ENCODE results near the gene UXS1. TPM values are rescaled to one million over a fixed set of nuclear protein-coding genes. Genes with fewer than 3 reads are reported as not detected.
"Not testable (repeated sequence)": the region's sequence is repeated elsewhere in the genome, so short reads cannot be mapped to it uniquely, and the experiment has no call there.

UXS1 gene
- total RNA-seq, 1 donor from 2014 or later = 49.2 TPM

DNA sequence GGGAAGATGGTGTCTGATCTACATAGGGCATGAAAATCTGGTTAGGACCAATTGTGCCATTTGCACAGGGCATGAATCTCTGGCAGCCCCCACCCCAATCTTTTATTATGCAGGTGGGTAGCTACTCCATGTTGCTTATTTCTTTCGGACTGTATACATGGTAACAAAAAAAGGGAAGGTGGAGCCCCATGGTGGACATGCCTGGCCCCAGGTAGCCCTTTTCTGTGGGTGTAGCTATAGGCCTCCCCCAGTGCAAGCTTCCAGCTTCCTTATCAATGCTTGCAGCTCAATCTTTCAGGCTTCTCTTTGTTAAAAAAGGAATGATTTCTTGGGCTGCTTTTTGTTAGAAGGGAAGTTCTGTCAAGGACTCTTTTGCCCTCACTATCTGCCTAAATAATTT is 14.3 kb upstream of the UXS1 start:
- H3K4me1 Mint-ChIP-seq (ENCODE audit: low read depth, unreplicated experiment) = no peaks in the 10 kb centered on the region
- Histone ChIP-seq H3K36me3 (ENCODE audit: insufficient read depth, low read length) (no peaks in the 10 kb centered on the region), H3K4me1 (ENCODE audit: insufficient read depth, low read length) (no peaks in the 10 kb centered on the region), H3K27me3 (ENCODE audit: insufficient read depth, low read length) (peaks cover 5% of the 10 kb centered on the region), H4K20me1 (ENCODE audit: insufficient read depth, low read length) (no peaks in the 10 kb centered on the region), H3K9me3 (ENCODE audit: insufficient read depth, low read depth, low read length) (peaks cover 5% of the 10 kb centered on the region), H3K9ac (ENCODE audit: low read length) (no peak overlapping the region), H2AFZ (ENCODE audit: low read depth, low read length) (no peak overlapping the region), H3K79me2 (ENCODE audit: insufficient read depth, low read length) (no peaks in the 10 kb centered on the region), H3K4me3 (ENCODE audit: insufficient read depth, low read depth, low read length) (no peak overlapping the region), H3K27ac (ENCODE audit: low read depth, low read length) (no peak overlapping the region), H3K4me2 (ENCODE audit: low read length) (no peak overlapping the region)
- TF ChIP-seq CTCF (IDR thresholded peaks at IDR 0.05; ENCODE audit: insufficient read depth, low read depth, low read length) (no peak), EZH2 (IDR thresholded peaks at IDR 0.05; ENCODE audit: insufficient read depth, low read length) (no peak)
- H3K27me3 Mint-ChIP-seq (ENCODE audit: low read depth, unreplicated experiment) = peaks cover 12% of the 10 kb centered on the region
- H3K9me3 Mint-ChIP-seq (ENCODE audit: unreplicated experiment) = peaks cover 18% of the 10 kb centered on the region
- H3K36me3 Mint-ChIP-seq (ENCODE audit: low read depth, unreplicated experiment) = no peaks in the 10 kb centered on the region
- FAIRE-seq (no peak), DNase-seq (ENCODE audit: low read depth) (no peak)
- no peak overlapping the region for H3K27ac Mint-ChIP-seq (ENCODE audit: unreplicated experiment)
- no peak overlapping the region for H3K4me3 Mint-ChIP-seq (ENCODE audit: unreplicated experiment)

GRCh38 chr2:106207246-106207645 is 13.1 kb upstream of the UXS1 start:
- H3K27ac ChIP-seq (ENCODE audit: low read depth, low read length) = no peak overlapping the region
- H3K27me3 Mint-ChIP-seq (ENCODE audit: low read depth, unreplicated experiment) = peaks cover 9% of the 10 kb centered on the region
- H3K4me1 ChIP-seq (ENCODE audit: insufficient read depth, low read length) = no peaks in the 10 kb centered on the region
- H3K79me2 ChIP-seq (ENCODE audit: insufficient read depth, low read length) = no peaks in the 10 kb centered on the region
- no peaks in the 10 kb centered on the region for H3K36me3 ChIP-seq (ENCODE audit: insufficient read depth, low read length)
- H3K4me3 ChIP-seq (ENCODE audit: insufficient read depth, low read depth, low read length) = no peak overlapping the region
- no peak overlapping the region for H3K4me2 ChIP-seq (ENCODE audit: low read length)
- no peak overlapping the region for H3K4me3 Mint-ChIP-seq (ENCODE audit: unreplicated experiment)
- DNase-seq (ENCODE audit: low read depth) (no peak), FAIRE-seq (no peak)
- H3K4me1 Mint-ChIP-seq (ENCODE audit: low read depth, unreplicated experiment) = no peaks in the 10 kb centered on the region
- no peak overlapping the region for H3K9ac ChIP-seq (ENCODE audit: low read length)
- H2AFZ ChIP-seq (ENCODE audit: low read depth, low read length) = no peak overlapping the region
- H3K9me3 Mint-ChIP-seq (ENCODE audit: unreplicated experiment) = peaks cover 18% of the 10 kb centered on the region
- H3K27ac Mint-ChIP-seq (ENCODE audit: unreplicated experiment) = no peak overlapping the region
- no peaks in the 10 kb centered on the region for H3K36me3 Mint-ChIP-seq (ENCODE audit: low read depth, unreplicated experiment)
- no peaks in the 10 kb centered on the region for H4K20me1 ChIP-seq (ENCODE audit: insufficient read depth, low read length)
- TF ChIP-seq EZH2 (IDR thresholded peaks at IDR 0.05; ENCODE audit: insufficient read depth, low read length) (no peak), CTCF (IDR thresholded peaks at IDR 0.05; ENCODE audit: insufficient read depth, low read depth, low read length) (no peak)
- peaks cover 5% of the 10 kb centered on the region for H3K9me3 ChIP-seq (ENCODE audit: insufficient read depth, low read depth, low read length)
- peaks cover 14% of the 10 kb centered on the region for H3K27me3 ChIP-seq (ENCODE audit: insufficient read depth, low read length)

DNA sequence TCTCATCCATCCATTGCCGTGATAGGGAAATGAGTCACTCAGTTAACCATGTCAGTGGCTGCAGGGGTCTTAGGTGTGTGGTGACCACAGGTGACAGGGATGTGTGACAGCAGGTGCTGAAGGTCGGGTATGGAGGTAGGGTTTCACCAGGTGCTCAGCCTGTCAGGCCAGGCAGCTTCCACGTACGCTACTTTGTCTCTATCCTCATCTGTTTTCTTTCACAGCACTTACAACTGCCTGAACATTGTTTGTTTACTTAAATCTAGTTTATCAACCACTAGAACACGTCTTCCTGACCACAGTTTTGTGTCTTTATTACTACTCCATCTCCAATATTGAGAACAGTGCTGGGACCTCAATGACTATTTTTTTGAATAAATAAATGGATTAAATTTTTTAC is 11.4 kb upstream of the UXS1 start:
- DNase-seq (ENCODE audit: low read depth) (no peak), FAIRE-seq (no peak)
- Histone ChIP-seq H3K27ac (ENCODE audit: low read depth, low read length) (no peak overlapping the region), H3K9ac (ENCODE audit: low read length) (no peak overlapping the region), H3K27me3 (ENCODE audit: insufficient read depth, low read length) (peaks cover 15% of the 10 kb centered on the region), H3K4me3 (ENCODE audit: insufficient read depth, low read depth, low read length) (no peak overlapping the region), H3K9me3 (ENCODE audit: insufficient read depth, low read depth, low read length) (peaks cover 5% of the 10 kb centered on the region), H3K4me1 (ENCODE audit: insufficient read depth, low read length) (no peaks in the 10 kb centered on the region), H3K36me3 (ENCODE audit: insufficient read depth, low read length) (no peaks in the 10 kb centered on the region), H2AFZ (ENCODE audit: low read depth, low read length) (no peak overlapping the region), H3K4me2 (ENCODE audit: low read length) (no peak overlapping the region), H3K79me2 (ENCODE audit: insufficient read depth, low read length) (no peaks in the 10 kb centered on the region), H4K20me1 (ENCODE audit: insufficient read depth, low read length) (no peaks in the 10 kb centered on the region)
- no peak for TF ChIP-seq CTCF (IDR thresholded peaks at IDR 0.05; ENCODE audit: insufficient read depth, low read depth, low read length)
- no peak for TF ChIP-seq EZH2 (IDR thresholded peaks at IDR 0.05; ENCODE audit: insufficient read depth, low read length)
- Mint-ChIP-seq H3K27me3 (ENCODE audit: low read depth, unreplicated experiment) (peaks cover 18% of the 10 kb centered on the region), H3K9me3 (ENCODE audit: unreplicated experiment) (peaks cover 20% of the 10 kb centered on the region), H3K27ac (ENCODE audit: unreplicated experiment) (no peak overlapping the region), H3K4me3 (ENCODE audit: unreplicated experiment) (no peak overlapping the region), H3K36me3 (ENCODE audit: low read depth, unreplicated experiment) (no peaks in the 10 kb centered on the region), H3K4me1 (ENCODE audit: low read depth, unreplicated experiment) (peaks cover 6% of the 10 kb centered on the region)

- not testable (repeated sequence) for H3K27ac Mint-ChIP-seq (ENCODE audit: unreplicated experiment); H3K27ac ChIP-seq (ENCODE audit: low read depth, low read length); H2AFZ ChIP-seq (ENCODE audit: low read depth, low read length); H3K4me3 ChIP-seq (ENCODE audit: insufficient read depth, low read depth, low read length); H4K20me1 ChIP-seq (ENCODE audit: insufficient read depth, low read length); DNase-seq (ENCODE audit: low read depth); H3K36me3 Mint-ChIP-seq (ENCODE audit: low read depth, unreplicated experiment); H3K79me2 ChIP-seq (ENCODE audit: insufficient read depth, low read length); FAIRE-seq; H3K4me1 ChIP-seq (ENCODE audit: insufficient read depth, low read length); H3K4me3 Mint-ChIP-seq (ENCODE audit: unreplicated experiment); H3K36me3 ChIP-seq (ENCODE audit: insufficient read depth, low read length); H3K9me3 ChIP-seq (ENCODE audit: insufficient read depth, low read depth, low read length); H3K4me2 ChIP-seq (ENCODE audit: low read length); H3K9ac ChIP-seq (ENCODE audit: low read length); H3K4me1 Mint-ChIP-seq (ENCODE audit: low read depth, unreplicated experiment)
- peaks cover 15% of the 10 kb centered on the region for H3K9me3 Mint-ChIP-seq (ENCODE audit: unreplicated experiment)
- H3K27me3 ChIP-seq (ENCODE audit: insufficient read depth, low read length) = peaks cover 17% of the 10 kb centered on the region
- peaks cover 13% of the 10 kb centered on the region for H3K27me3 Mint-ChIP-seq (ENCODE audit: low read depth, unreplicated experiment)
These were observed 10.4 kb upstream of the UXS1 start for GRCh38 chr2:106204551-106204950.
